Measurements from ENCODE around the gene SCG3. TPM values are rescaled to one million over a fixed set of nuclear protein-coding genes. Genes with fewer than 3 reads are reported as not detected.

SCG3 gene
- total RNA-seq, 1 donor from 2014 or later: 13.0 TPM

GRCh38 chr15:51731549-51732267 is 50.4 kb downstream of the SCG3 start:
- Mint-ChIP-seq H3K4me1 (ENCODE audit: unreplicated experiment) (peaks cover 2% of the 10 kb centered on the region), H3K27me3 (peaks cover 29% of the 10 kb centered on the region), H3K36me3 (no peaks in the 10 kb centered on the region), H3K4me3 (peak overlapping the region; percentile 65), H3K27ac (peak overlapping the region; percentile 61), H3K9me3 (no peaks in the 10 kb centered on the region)
- no peak for DNase-seq (ENCODE audit: extremely low spot score, unreplicated experiment)
- no peak for TF ChIP-seq CTCF (conservative IDR thresholded peaks at IDR 0.05)

GRCh38 chr15:51732646-51733045 is 51.3 kb downstream of the SCG3 start:
- Mint-ChIP-seq H3K36me3 (no peaks in the 10 kb centered on the region), H3K4me3 (no peak overlapping the region)
- TF ChIP-seq CTCF (conservative IDR thresholded peaks at IDR 0.05): no peak

GRCh38 chr15:51735228-51736010 is 54.1 kb downstream of the SCG3 start:
- no peaks in the 10 kb centered on the region for H3K9me3 Mint-ChIP-seq
- H3K4me1 Mint-ChIP-seq (ENCODE audit: unreplicated experiment): no peaks in the 10 kb centered on the region
- peak overlapping the region; percentile 38 for H3K4me3 Mint-ChIP-seq
- no peak for TF ChIP-seq CTCF (conservative IDR thresholded peaks at IDR 0.05)
- H3K27me3 Mint-ChIP-seq: peaks cover 49% of the 10 kb centered on the region
- H3K36me3 Mint-ChIP-seq: no peaks in the 10 kb centered on the region
- no peak for DNase-seq (ENCODE audit: extremely low spot score, unreplicated experiment)
- H3K27ac Mint-ChIP-seq: no peak overlapping the region

More at GRCh38 chr15:51732646-51733045, 51.3 kb downstream of the SCG3 start:
- Mint-ChIP-seq H3K9me3 (no peaks in the 10 kb centered on the region), H3K4me1 (ENCODE audit: unreplicated experiment) (no peaks in the 10 kb centered on the region), H3K27me3 (peaks cover 32% of the 10 kb centered on the region), H3K27ac (no peak overlapping the region)
- no peak for DNase-seq (ENCODE audit: extremely low spot score, unreplicated experiment)

GRCh38 chr15:51736069-51736468 is 54.8 kb downstream of the SCG3 start:
- no peaks in the 10 kb centered on the region for H3K4me1 Mint-ChIP-seq (ENCODE audit: unreplicated experiment)
- H3K4me3 Mint-ChIP-seq: peak overlapping the region; percentile 86
- no peak for TF ChIP-seq CTCF (conservative IDR thresholded peaks at IDR 0.05)
- H3K27me3 Mint-ChIP-seq: peaks cover 50% of the 10 kb centered on the region
- no peaks in the 10 kb centered on the region for H3K9me3 Mint-ChIP-seq
- H3K27ac Mint-ChIP-seq: peak overlapping the region; percentile 19
- no peaks in the 10 kb centered on the region for H3K36me3 Mint-ChIP-seq
- DNase-seq (ENCODE audit: extremely low spot score, unreplicated experiment): no peak

- Mint-ChIP-seq H3K9me3 (no peaks in the 10 kb centered on the region), H3K27ac (peak overlapping the region; percentile 46), H3K27me3 (peaks cover 52% of the 10 kb centered on the region), H3K36me3 (no peaks in the 10 kb centered on the region), H3K4me3 (peak overlapping the region; percentile 86), H3K4me1 (ENCODE audit: unreplicated experiment) (no peaks in the 10 kb centered on the region)
- TF ChIP-seq CTCF (conservative IDR thresholded peaks at IDR 0.05): no peak
- DNase-seq (ENCODE audit: extremely low spot score, unreplicated experiment): no peak
These were observed 55.6 kb downstream of the SCG3 start for GRCh38 chr15:51736751-51737521.
